Liver (tissue), 3 donors: ENCODE data around the gene RAPSN.

Source experiments
- ATF3 ChIP-seq: IDR thresholded peaks from 2 replicates; pipeline ENCODE4 v1.6.1; 2016; ENCODE audit warnings: antibody characterized with exemption
- CTCF ChIP-seq: fragments of 150-350 bp; IDR thresholded peaks from 2 replicates; pipeline ENCODE4 v1.5.1; 2017; ENCODE audit warnings: improper control_type of control experiment, low read depth, low read length; ENCODE audit not compliant: missing input control
- RAD21 ChIP-seq, 2 donors: IDR thresholded peaks; 2 replicates each; pipeline ENCODE4 v1.6.1; 2016; ENCODE audit warnings: antibody characterized with exemption in 2 of 2, mild to moderate bottlenecking in 2 of 2
- REST ChIP-seq: IDR thresholded peaks from 2 replicates; pipeline ENCODE4 v1.6.1; 2016; ENCODE audit warnings: antibody characterized with exemption, mild to moderate bottlenecking
- RXRA ChIP-seq, 2 donors: IDR thresholded peaks; 2 replicates each; pipeline ENCODE4 v1.6.1; 2017 to 2018; ENCODE audit warnings: antibody characterized with exemption in 2 of 2, mild to moderate bottlenecking in 1 of 2
- ZBTB33 ChIP-seq: IDR thresholded peaks from 2 replicates; pipeline ENCODE4 v1.6.1; 2016; ENCODE audit warnings: antibody characterized with exemption
- donor health status: healthy.
- donor health status: healthy.

GRCh38 chr11:47469361-47470179 is 20.6 kb upstream of the RAPSN start:
- TF ChIP-seq CTCF: no peak
- peak in 1 of 2 donors; percentile 21 for TF ChIP-seq RXRA (IDR thresholded peaks at IDR 0.05)
- TF ChIP-seq REST: no peak
- TF ChIP-seq ZBTB33: no peak
- TF ChIP-seq RAD21 (IDR thresholded peaks at IDR 0.05): no peak
- no peak for TF ChIP-seq ATF3
